Stimulated activated CD4-positive, alpha-beta T cell treated with anti-CD3 and anti-CD28 coated beads, Interleukin-12 subunit alpha, Interleukin-12 subunit beta, amount 100 ng/mL, for 4 hours (primary cell): ENCODE data around the gene ACOXL.
"Not testable (repeated sequence)": the region's sequence is repeated elsewhere in the genome, so short reads cannot be mapped to it uniquely, and the experiment has no call there.

ENCODE experiments used
- DNase-seq: peaks from one replicate; pipeline ENCODE4 v3.0.0-alpha.2; 2020

Gene ACOXL

GRCh38 chr2:110941226-110941625 is 208.9 kb downstream of the ACOXL start:
- DNase-seq, result no peak

GRCh38 chr2:110943070-110943634 is 210.8 kb downstream of the ACOXL start:
- DNase-seq, result no peak

GRCh38 chr2:110946902-110947301 is 214.5 kb downstream of the ACOXL start:
- DNase-seq, result no peak

- DNase-seq, result no peak
These were observed 215.8 kb downstream of the ACOXL start for GRCh38 chr2:110948027-110948674.

- no peak for DNase-seq
These were observed 217.9 kb downstream of the ACOXL start for GRCh38 chr2:110950281-110950680.

- no peak for DNase-seq
These were observed 222.7 kb downstream of the ACOXL start for GRCh38 chr2:110955045-110955444.

GRCh38 chr2:110955556-110955955 is 223.2 kb downstream of the ACOXL start:
- no peak for DNase-seq

- no peak for DNase-seq
These were observed 224.9 kb downstream of the ACOXL start for GRCh38 chr2:110957293-110957692.

GRCh38 chr2:110958346-110959119 is 226.2 kb downstream of the ACOXL start:
- DNase-seq, result no peak

GRCh38 chr2:110959198-110959597 is 226.8 kb downstream of the ACOXL start:
- no peak for DNase-seq

GRCh38 chr2:110960281-110960680 is 227.9 kb downstream of the ACOXL start:
- no peak for DNase-seq

- no peak for DNase-seq
These were observed 228.6 kb downstream of the ACOXL start for GRCh38 chr2:110960954-110961353.

GRCh38 chr2:110961643-110962042 is 229.3 kb downstream of the ACOXL start:
- not testable (repeated sequence) for DNase-seq

- no peak for DNase-seq
These were observed 237.3 kb downstream of the ACOXL start for GRCh38 chr2:110969696-110970095.

GRCh38 chr2:110970201-110970600 is 237.8 kb downstream of the ACOXL start:
- no peak for DNase-seq

- no peak for DNase-seq
These were observed 239.4 kb downstream of the ACOXL start for GRCh38 chr2:110971811-110972210.

- DNase-seq, result no peak
These were observed 240.9 kb downstream of the ACOXL start for GRCh38 chr2:110973262-110973661.

GRCh38 chr2:110977403-110977802 is 245.0 kb downstream of the ACOXL start:
- no peak for DNase-seq

GRCh38 chr2:110978148-110978547 is 245.8 kb downstream of the ACOXL start:
- DNase-seq, result no peak

- DNase-seq, result no peak
These were observed 246.5 kb downstream of the ACOXL start for GRCh38 chr2:110978756-110979470.

GRCh38 chr2:110979471-110980338 is 247.3 kb downstream of the ACOXL start:
- no peak for DNase-seq

- no peak for DNase-seq
These were observed 248.1 kb downstream of the ACOXL start for GRCh38 chr2:110980339-110981062.
